Ascending aorta (tissue), 2 donors: ENCODE data around the gene ZNF618. TPM values are rescaled to one million over a fixed set of nuclear protein-coding genes. Genes with fewer than 3 reads are reported as not detected.

Source experiments
- DNase-seq, 2 donors: peaks; one replicate each; pipeline ENCODE4 v3.0.0-alpha.2; 2019; ENCODE audit warnings: low spot score in 2 of 2
- H3K27ac ChIP-seq, 2 donors: fragments of 200-600 bp; sonication (generic); one replicate each; pipeline ENCODE4 v1.5.1; 2016 to 2017; ENCODE audit warnings: mild to moderate bottlenecking in 1 of 2
- H3K27me3 ChIP-seq: fragments of 200-600 bp; sonication (generic); one replicate; pipeline ENCODE4 v1.5.1; 2017
- H3K36me3 ChIP-seq, 2 donors: fragments of 200-600 bp; sonication (generic); one replicate each; pipeline ENCODE4 v1.5.1; 2016
- H3K4me1 ChIP-seq, 2 donors: fragments of 200-600 bp; sonication (generic); one replicate each; pipeline ENCODE4 v1.5.1; 2016 to 2017; ENCODE audit warnings: mild to moderate bottlenecking in 1 of 2
- H3K4me3 ChIP-seq, 2 donors: fragments of 200-600 bp; sonication (generic); one replicate each; pipeline ENCODE4 v1.5.1; 2016 to 2017; ENCODE audit warnings: mild to moderate bottlenecking in 1 of 2
- H3K9me3 ChIP-seq, 2 donors: fragments of 200-600 bp; sonication (generic); one replicate each; pipeline ENCODE4 v1.5.1; 2016
- CTCF ChIP-seq, 3 experiments: fragments of 200-600 bp in 2 of 3; fragments of 450-650 bp in 1 of 3; sonication (generic) in 2 of 3; IDR thresholded peaks; one replicate each; pipeline ENCODE4 v1.5.1; 2016 to 2019; ENCODE audit warnings: antibody characterized with exemption in 3 of 3, mild to moderate bottlenecking in 1 of 3, moderate library complexity in 1 of 3
- intact Hi-C: fragments of 100-400 bp; cut with DNase I; formaldehyde crosslinking; loops from one replicate; pipeline ENCODE4 v1.15.1; 2023
- total RNA-seq: library from RNA; depleted of rRNA; stranded (reverse); fragments of >200 nt; gene quantifications from one replicate; pipeline ENCODE4 v1.1.0, GENCODE V29; 2016

ZNF618 gene
- total RNA-seq, 1 donor from 2014 or later = 16.1 TPM

GRCh38 chr9:114055061-114055460, 179.0 kb downstream of the ZNF618 start:
- peak in 1 of 2 donors; percentile 52 for DNase-seq
- intact Hi-C loops = no loop called here
- peaks cover 4 to 13% of the 10 kb centered on the region in 2 donors for H3K4me1 ChIP-seq

GRCh38 chr9:114055894-114056293, 179.8 kb downstream of the ZNF618 start:
- TF ChIP-seq CTCF (IDR thresholded peaks at IDR 0.05) = no peak
- no peaks in the 10 kb centered on the region for H3K27me3 ChIP-seq
- no peak overlapping the region for H3K27ac ChIP-seq
- DNase-seq = no peak
- no peak overlapping the region for H3K4me3 ChIP-seq
- peaks cover 5 to 18% of the 10 kb centered on the region in 2 donors for H3K4me1 ChIP-seq
- H3K36me3 ChIP-seq = peaks cover 3 to 13% of the 10 kb centered on the region in 2 donors
- intact Hi-C loops = no loop called here
- no peaks in the 10 kb centered on the region for H3K9me3 ChIP-seq

More at GRCh38 chr9:114055061-114055460, 179.0 kb downstream of the ZNF618 start:
- Histone ChIP-seq H3K9me3 (no peaks in the 10 kb centered on the region), H3K4me3 (no peak overlapping the region), H3K27ac (no peak overlapping the region), H3K36me3 (peaks cover 11 to 17% of the 10 kb centered on the region in 2 donors), H3K27me3 (no peaks in the 10 kb centered on the region)
- TF ChIP-seq CTCF (IDR thresholded peaks at IDR 0.05) = no peak

- Histone ChIP-seq H3K27me3 (no peaks in the 10 kb centered on the region), H3K27ac (no peak overlapping the region), H3K4me3 (no peak overlapping the region), H3K4me1 (peaks cover 5 to 18% of the 10 kb centered on the region in 2 donors), H3K36me3 (peaks cover 0 to 10% of the 10 kb centered on the region in 2 donors), H3K9me3 (no peaks in the 10 kb centered on the region)
- TF ChIP-seq CTCF (IDR thresholded peaks at IDR 0.05) = no peak
- intact Hi-C loops = no loop called here
- DNase-seq = peak in 1 of 2 donors; percentile 45
Observed at GRCh38 chr9:114056527-114056926, 180.4 kb downstream of the ZNF618 start.

GRCh38 chr9:114057161-114057885, 181.2 kb downstream of the ZNF618 start:
- Histone ChIP-seq H3K4me3 (no peak overlapping the region), H3K36me3 (peaks cover 0 to 8% of the 10 kb centered on the region in 2 donors), H3K27ac (no peak overlapping the region), H3K4me1 (peaks cover 5 to 18% of the 10 kb centered on the region in 2 donors), H3K9me3 (no peaks in the 10 kb centered on the region), H3K27me3 (no peaks in the 10 kb centered on the region)
- intact Hi-C loops = no loop called here
- peak in 1 of 2 donors; percentile 54 for DNase-seq
- TF ChIP-seq CTCF (IDR thresholded peaks at IDR 0.05) = no peak

GRCh38 chr9:114058688-114059046, 182.6 kb downstream of the ZNF618 start:
- Histone ChIP-seq H3K36me3 (no peaks in the 10 kb centered on the region), H3K27me3 (no peaks in the 10 kb centered on the region), H3K27ac (peak overlapping the region; percentile 70 to 83), H3K4me1 (peaks cover 5 to 18% of the 10 kb centered on the region in 2 donors), H3K4me3 (no peak overlapping the region), H3K9me3 (no peaks in the 10 kb centered on the region)
- DNase-seq = peak in 1 of 2 donors; percentile 62
- TF ChIP-seq CTCF (IDR thresholded peaks at IDR 0.05) = no peak
- intact Hi-C loops = no loop called here
